LNCaP clone FGC (cell line): ENCODE data around the gene PPP2R3B.

ENCODE experiments used
- DNase-seq: peaks from one replicate; pipeline ENCODE4 v3.0.0-alpha.2; 2011; ENCODE audit warnings: low read depth
- H3K4me3 ChIP-seq: 2 replicates; pipeline ENCODE4 v1.5.1; 2011; ENCODE audit warnings: mild to moderate bottlenecking, low read depth, low read length, control low read depth
- TF ChIP-seq, protein P1 (sequence below): IDR thresholded peaks from 2 replicates; pipeline ENCODE4 v1.5.1; 2012; ENCODE audit warnings: mild to moderate bottlenecking; ENCODE audit not compliant: control insufficient read depth, insufficient read depth; ENCODE audit errors: extremely low read depth

Gene PPP2R3B

DNA sequence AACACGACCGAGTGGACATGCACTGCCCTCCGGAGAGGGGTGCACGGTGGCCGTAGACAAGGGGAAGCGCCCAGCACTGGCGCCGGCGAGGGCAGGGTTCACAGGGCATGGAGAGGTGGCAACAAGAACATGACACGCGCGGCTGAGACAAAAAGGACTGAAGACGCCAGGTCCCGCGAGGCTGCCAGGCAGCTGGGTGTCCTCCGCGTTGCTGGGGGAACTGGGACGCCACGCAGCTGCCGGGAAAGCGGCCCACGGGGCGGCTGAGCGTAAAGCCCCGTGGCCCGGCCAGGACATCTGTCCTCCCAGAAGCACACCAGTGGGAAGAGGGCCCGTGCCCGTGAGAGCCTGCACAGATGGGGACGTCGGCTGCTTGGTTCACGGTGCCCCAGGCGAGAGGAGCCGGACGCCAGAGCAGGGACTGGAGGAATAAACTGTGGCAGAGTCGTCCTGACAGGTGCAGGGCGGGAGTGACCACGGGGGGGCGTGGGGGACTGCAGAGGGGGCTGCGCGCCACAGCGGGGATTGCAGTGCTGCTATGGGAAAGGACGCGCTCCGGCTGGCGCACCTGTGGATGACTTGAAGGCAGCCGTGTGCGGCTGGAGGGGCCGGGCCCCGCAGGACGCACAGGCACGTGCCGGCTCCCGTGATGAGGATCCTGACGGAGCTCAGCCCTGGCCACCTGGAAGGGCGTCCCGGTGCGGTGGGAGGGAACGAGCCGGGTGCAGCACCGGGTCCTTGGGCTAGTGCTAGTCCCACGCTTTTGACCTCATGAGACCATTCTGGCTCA is 36.0 kb downstream of the PPP2R3B start:
- TF ChIP-seq, protein P1, sequence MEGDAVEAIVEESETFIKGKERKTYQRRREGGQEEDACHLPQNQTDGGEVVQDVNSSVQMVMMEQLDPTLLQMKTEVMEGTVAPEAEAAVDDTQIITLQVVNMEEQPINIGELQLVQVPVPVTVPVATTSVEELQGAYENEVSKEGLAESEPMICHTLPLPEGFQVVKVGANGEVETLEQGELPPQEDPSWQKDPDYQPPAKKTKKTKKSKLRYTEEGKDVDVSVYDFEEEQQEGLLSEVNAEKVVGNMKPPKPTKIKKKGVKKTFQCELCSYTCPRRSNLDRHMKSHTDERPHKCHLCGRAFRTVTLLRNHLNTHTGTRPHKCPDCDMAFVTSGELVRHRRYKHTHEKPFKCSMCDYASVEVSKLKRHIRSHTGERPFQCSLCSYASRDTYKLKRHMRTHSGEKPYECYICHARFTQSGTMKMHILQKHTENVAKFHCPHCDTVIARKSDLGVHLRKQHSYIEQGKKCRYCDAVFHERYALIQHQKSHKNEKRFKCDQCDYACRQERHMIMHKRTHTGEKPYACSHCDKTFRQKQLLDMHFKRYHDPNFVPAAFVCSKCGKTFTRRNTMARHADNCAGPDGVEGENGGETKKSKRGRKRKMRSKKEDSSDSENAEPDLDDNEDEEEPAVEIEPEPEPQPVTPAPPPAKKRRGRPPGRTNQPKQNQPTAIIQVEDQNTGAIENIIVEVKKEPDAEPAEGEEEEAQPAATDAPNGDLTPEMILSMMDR = no peak
- DNase-seq = no peak
- no peak overlapping the region for H3K4me3 ChIP-seq

DNA sequence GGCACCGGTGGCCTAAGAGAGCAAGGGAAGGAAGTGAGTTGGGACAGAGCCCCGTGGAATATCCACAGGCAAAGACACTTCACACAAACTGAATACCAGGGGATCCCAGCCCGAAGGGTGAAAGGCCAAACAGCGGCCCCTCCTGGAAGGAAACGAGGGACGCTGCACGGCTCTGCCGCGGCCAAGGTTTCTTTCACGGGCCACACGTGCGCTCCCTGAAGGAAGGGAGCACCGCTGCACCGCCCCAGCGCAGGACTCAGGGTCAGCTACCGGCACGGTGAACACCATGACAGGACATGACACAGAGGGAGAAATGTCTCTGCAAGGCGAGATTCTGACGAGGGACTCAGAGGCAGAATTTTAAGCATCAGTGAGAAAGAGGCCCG is 36.6 kb downstream of the PPP2R3B start:
- TF ChIP-seq, protein P1 = no peak
- DNase-seq = no peak
- no peak overlapping the region for H3K4me3 ChIP-seq

DNA sequence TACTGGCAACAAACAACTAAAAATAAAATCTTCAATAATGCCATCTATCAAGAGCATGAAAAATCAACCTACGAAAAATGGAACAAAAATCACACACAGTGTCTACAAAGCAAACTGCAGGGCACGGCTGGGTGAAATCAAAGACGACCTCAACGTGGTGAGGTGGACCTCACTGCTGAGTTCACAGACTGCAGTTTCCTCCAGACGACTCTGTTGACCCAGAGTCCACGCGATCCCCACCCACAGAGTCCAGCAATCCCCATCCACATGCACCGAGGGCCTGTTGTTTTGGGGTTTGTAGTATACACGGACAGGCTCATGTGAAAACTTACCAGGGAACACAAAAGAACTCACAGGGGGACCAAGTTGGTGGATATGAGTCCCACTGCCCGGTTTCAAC is 37.0 kb downstream of the PPP2R3B start:
- TF ChIP-seq, protein P1 = no peak
- DNase-seq = no peak
- no peak overlapping the region for H3K4me3 ChIP-seq

DNA sequence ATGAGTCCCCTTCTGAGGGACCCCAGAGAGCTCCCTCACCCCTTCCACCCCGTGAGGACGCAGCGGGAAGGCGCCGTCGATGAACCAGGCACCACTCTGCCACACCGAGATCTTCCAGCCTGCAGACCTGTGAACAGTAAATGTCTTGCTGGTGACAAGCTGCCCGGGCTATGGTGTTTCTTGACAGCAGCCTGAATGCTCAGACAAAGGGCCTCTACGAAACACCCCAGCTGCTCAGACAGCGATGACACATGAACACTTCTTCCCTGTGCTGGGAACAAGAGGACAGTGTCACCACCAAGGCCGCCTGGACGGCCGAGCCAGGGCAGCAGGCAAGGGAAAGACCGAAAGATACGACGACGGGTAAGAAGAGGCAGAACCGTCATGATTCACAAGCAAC is 37.5 kb downstream of the PPP2R3B start:
- DNase-seq = no peak
- no peak overlapping the region for H3K4me3 ChIP-seq
- TF ChIP-seq, protein P1 = no peak

DNA sequence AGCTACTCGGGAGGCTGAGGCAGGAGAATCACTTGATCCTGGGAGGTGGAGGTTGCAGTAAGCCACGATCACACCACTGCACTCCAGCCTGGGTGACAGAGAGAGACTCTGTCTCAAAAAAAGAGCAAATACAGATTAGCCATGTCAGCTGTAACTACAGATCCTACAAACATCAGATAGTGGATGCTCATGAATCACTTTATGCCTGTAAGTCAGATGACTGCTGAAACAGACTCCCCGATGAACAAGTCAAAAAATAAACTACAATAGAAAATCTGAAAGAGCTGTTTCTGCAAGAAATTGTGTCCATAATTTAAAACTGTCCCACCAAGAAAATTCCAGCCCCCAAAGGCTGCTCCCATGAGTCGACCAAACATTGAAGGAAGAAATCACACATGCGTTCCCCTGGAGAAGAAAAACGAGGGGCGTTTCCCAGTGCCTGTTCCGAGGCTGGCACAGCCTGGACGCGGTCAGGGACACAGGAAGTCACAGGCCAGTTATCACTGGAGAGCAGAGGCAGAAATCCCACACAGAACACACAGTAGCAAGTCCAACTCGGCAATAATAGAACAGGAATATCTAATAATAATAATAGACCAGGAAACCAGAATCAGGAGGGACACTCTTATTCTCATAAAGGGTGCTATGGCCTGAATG is 38.1 kb downstream of the PPP2R3B start:
- no peak overlapping the region for H3K4me3 ChIP-seq
- DNase-seq = no peak
- TF ChIP-seq, protein P1 = no peak

DNA sequence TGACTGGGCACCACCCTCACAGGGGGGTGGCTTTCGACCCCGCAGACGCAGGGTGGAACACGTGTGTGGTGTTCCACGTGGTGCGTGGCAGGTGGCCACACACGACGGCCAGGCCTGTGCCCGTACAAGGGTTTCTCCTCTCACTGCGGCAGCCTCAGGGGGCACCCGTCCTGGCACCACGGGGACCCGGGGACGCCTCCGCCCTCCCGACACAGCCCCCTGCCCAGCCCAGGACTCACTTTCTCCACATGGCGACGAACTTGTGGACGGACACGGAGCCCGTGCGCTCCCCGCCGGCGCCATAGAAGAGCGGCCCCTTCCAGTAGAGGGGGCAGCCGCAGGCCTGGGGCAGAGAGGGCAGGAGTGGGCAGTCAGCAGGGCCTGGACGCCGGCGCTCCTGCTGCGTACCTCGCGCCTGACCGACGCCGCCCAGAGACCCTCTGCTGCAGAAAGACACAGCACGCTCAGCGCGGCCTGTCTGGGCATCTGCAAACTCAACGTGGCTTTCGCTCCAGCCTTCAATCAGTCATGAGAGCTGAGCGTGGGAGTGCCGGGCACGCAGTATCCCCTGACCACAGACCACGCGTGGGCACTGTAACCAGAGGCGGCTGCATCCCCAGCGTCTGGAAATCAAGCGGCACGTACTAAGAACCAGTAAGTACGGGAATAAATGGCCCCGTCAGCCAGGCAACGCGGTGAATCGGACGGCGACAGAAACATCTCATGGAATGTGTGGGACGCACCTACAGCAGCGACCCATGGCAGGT is 39.2 kb downstream of the PPP2R3B start:
- TF ChIP-seq, protein P1 = no peak
- no peak for DNase-seq
- H3K4me3 ChIP-seq = no peak overlapping the region
